Measurements from ENCODE around the gene NPTX1.

NPTX1 gene

GRCh38 chr17:80452173-80452915 lies 24.1 kb downstream of the NPTX1 start:
- Histone ChIP-seq H3K9me3 (ENCODE audit: control insufficient read depth in 2 of 2, low read length in 2 of 2) (no peaks in the 10 kb centered on the region), H3K4me1 (ENCODE audit: control insufficient read depth in 2 of 2, insufficient read depth in 2 of 2, low read length in 2 of 2) (peaks cover 6 to 7% of the 10 kb centered on the region in 2 donors), H3K9ac (ENCODE audit: low read depth in 1 of 2, low read length in 2 of 2) (no peak overlapping the region), H3K36me3 (ENCODE audit: control insufficient read depth in 2 of 2, insufficient read depth in 2 of 2, low read length in 2 of 2) (no peaks in the 10 kb centered on the region), H3K4me3 (ENCODE audit: low read length in 2 of 2) (no peak overlapping the region), H3K27me3 (ENCODE audit: control insufficient read depth in 2 of 2, insufficient read depth in 2 of 2, low read length in 2 of 2) (no peaks in the 10 kb centered on the region), H3K27ac (ENCODE audit: low read depth in 2 of 2, low read length in 2 of 2) (no peak overlapping the region)

DNA sequence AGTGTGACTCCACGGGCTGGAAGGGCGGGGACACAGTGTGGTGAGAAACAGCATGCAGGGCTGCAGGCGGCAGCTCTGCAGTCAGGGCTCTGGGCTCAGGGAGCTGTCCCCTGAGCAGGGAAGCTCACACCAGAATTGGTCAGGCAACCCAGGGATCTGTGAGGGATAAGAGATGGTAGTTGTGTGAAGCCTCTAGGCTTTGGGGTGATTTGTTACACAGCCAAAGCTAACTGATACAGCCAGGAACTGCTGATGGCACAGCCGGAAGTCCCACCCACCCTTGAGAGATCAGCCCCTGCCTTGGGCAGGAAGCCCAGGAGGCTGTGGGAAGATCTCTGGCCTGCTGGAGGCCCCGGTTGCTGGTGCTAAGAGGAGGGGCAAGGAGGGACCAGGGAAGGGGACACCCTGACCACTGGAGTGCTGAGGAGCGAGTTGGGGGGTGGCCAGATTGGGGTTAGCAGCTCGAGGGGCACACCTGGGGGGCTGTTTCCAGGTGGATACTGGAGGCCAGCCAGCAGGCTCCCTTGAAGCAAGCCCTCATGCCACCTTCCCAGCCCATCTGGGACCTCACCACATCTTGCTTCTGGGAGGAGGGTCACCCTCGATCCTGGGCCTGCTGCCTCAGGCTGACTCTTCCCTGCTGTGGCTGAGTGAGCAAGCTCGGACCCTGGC lies 25.2 kb downstream of the NPTX1 start:
- H3K27ac ChIP-seq (ENCODE audit: low read depth in 2 of 2, low read length in 2 of 2), result no peak overlapping the region
- no peak overlapping the region for H3K9ac ChIP-seq (ENCODE audit: low read depth in 1 of 2, low read length in 2 of 2)

DNA sequence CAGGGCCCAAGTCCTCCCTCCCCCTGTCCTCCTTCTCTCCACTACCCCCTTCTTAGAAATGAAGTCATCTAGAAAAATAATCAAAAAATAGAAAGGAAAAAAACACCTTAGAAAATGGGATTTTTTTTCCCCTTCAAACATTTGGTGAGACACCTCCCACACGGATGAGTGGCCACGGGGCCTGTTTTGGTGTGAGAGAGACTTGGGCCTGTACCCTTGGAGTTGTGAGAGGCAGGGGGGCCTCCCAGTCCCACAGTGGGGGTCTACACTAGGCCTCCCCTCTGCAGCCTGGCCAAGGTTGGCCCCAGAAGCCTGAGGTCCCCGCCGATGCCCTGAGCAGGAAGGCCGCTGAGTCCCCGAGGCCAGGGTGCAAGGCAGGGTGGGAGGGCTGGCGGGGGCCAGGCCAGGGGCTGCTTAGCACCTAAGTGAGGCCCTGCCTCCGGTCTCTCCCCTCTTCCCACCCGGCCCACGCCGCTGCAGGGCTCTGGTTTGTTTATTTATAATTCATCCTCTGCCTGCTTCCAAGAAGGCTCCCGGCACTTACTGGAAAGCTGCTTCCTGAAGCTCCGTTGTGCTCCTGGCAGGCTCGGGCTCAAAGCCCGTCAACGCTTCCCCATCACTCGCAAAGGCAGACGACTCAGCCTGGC lies 26.4 kb downstream of the NPTX1 start:
- no peaks in the 10 kb centered on the region for H3K36me3 ChIP-seq (ENCODE audit: control insufficient read depth in 2 of 2, insufficient read depth in 2 of 2, low read length in 2 of 2)
- H3K27me3 ChIP-seq (ENCODE audit: control insufficient read depth in 2 of 2, insufficient read depth in 2 of 2, low read length in 2 of 2), result no peaks in the 10 kb centered on the region
- no peak overlapping the region for H3K9ac ChIP-seq (ENCODE audit: low read depth in 1 of 2, low read length in 2 of 2)
- H3K4me1 ChIP-seq (ENCODE audit: control insufficient read depth in 2 of 2, insufficient read depth in 2 of 2, low read length in 2 of 2), result peaks cover 6 to 7% of the 10 kb centered on the region in 2 donors
- H3K27ac ChIP-seq (ENCODE audit: low read depth in 2 of 2, low read length in 2 of 2), result no peak overlapping the region
- no peak overlapping the region for H3K4me3 ChIP-seq (ENCODE audit: low read length in 2 of 2)
- no peaks in the 10 kb centered on the region for H3K9me3 ChIP-seq (ENCODE audit: control insufficient read depth in 2 of 2, low read length in 2 of 2)

More for the DNA sequence above, 25.2 kb downstream of the NPTX1 start:
- H3K27me3 ChIP-seq (ENCODE audit: control insufficient read depth in 2 of 2, insufficient read depth in 2 of 2, low read length in 2 of 2), result no peaks in the 10 kb centered on the region
- H3K4me3 ChIP-seq (ENCODE audit: low read length in 2 of 2), result no peak overlapping the region
- H3K36me3 ChIP-seq (ENCODE audit: control insufficient read depth in 2 of 2, insufficient read depth in 2 of 2, low read length in 2 of 2), result no peaks in the 10 kb centered on the region
- no peaks in the 10 kb centered on the region for H3K9me3 ChIP-seq (ENCODE audit: control insufficient read depth in 2 of 2, low read length in 2 of 2)
- H3K4me1 ChIP-seq (ENCODE audit: control insufficient read depth in 2 of 2, insufficient read depth in 2 of 2, low read length in 2 of 2), result peaks cover 6 to 7% of the 10 kb centered on the region in 2 donors

DNA sequence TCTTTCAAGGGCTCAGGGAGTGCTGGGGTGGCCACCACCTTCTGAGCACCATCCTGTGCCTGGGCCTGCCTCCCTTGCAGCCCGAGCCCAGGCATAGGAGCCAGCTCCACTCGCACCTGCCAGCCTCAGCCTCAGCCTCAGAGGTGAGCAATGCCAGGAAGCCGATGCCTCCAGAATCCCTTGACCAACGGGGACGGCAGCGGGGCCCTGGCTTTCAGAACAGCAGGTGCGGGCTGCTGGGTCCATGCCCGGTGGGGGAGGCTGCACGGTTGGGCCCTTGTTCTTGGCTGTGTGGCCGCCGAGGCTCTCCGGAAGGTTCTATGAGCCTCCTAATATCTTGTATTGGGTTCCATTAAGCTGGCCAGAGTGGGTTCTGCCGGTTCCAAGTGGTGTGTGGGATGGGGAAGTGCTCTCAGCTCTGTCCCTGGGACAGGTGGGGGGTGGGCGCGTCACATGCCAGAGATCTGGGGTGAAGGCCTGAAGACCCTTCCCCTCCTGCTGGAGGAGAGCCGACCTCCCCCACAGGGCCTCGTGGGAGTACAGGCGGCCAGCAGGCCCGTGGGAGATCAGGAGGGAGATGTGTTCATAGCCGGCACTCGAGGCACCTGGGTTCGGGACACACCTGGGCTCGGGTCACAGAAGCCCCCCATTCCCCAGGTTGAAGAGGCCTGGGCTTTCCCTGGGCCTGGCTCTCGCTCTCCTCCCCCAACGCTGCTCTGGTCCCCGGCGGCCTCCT lies 27.0 kb downstream of the NPTX1 start:
- no peaks in the 10 kb centered on the region for H3K27me3 ChIP-seq (ENCODE audit: control insufficient read depth in 2 of 2, insufficient read depth in 2 of 2, low read length in 2 of 2)
- no peak overlapping the region for H3K4me3 ChIP-seq (ENCODE audit: low read length in 2 of 2)
- no peak overlapping the region for H3K9ac ChIP-seq (ENCODE audit: low read depth in 1 of 2, low read length in 2 of 2)
- H3K36me3 ChIP-seq (ENCODE audit: control insufficient read depth in 2 of 2, insufficient read depth in 2 of 2, low read length in 2 of 2), result no peaks in the 10 kb centered on the region
- H3K27ac ChIP-seq (ENCODE audit: low read depth in 2 of 2, low read length in 2 of 2), result no peak overlapping the region
- peaks cover 6 to 7% of the 10 kb centered on the region in 2 donors for H3K4me1 ChIP-seq (ENCODE audit: control insufficient read depth in 2 of 2, insufficient read depth in 2 of 2, low read length in 2 of 2)
- H3K9me3 ChIP-seq (ENCODE audit: control insufficient read depth in 2 of 2, low read length in 2 of 2), result no peaks in the 10 kb centered on the region

GRCh38 chr17:80447790-80448189 lies 28.6 kb downstream of the NPTX1 start:
- Histone ChIP-seq H3K9me3 (ENCODE audit: control insufficient read depth in 2 of 2, low read length in 2 of 2) (no peaks in the 10 kb centered on the region), H3K27ac (ENCODE audit: low read depth in 2 of 2, low read length in 2 of 2) (no peak overlapping the region), H3K36me3 (ENCODE audit: control insufficient read depth in 2 of 2, insufficient read depth in 2 of 2, low read length in 2 of 2) (no peaks in the 10 kb centered on the region), H3K9ac (ENCODE audit: low read depth in 1 of 2, low read length in 2 of 2) (no peak overlapping the region), H3K4me1 (ENCODE audit: control insufficient read depth in 2 of 2, insufficient read depth in 2 of 2, low read length in 2 of 2) (no peaks in the 10 kb centered on the region), H3K4me3 (ENCODE audit: low read length in 2 of 2) (no peak overlapping the region), H3K27me3 (ENCODE audit: control insufficient read depth in 2 of 2, insufficient read depth in 2 of 2, low read length in 2 of 2) (no peaks in the 10 kb centered on the region)

- no peak overlapping the region for H3K9ac ChIP-seq (ENCODE audit: low read depth in 1 of 2, low read length in 2 of 2)
- H3K27me3 ChIP-seq (ENCODE audit: control insufficient read depth in 2 of 2, insufficient read depth in 2 of 2, low read length in 2 of 2), result no peaks in the 10 kb centered on the region
- H3K27ac ChIP-seq (ENCODE audit: low read depth in 2 of 2, low read length in 2 of 2), result no peak overlapping the region
- no peaks in the 10 kb centered on the region for H3K4me1 ChIP-seq (ENCODE audit: control insufficient read depth in 2 of 2, insufficient read depth in 2 of 2, low read length in 2 of 2)
- no peak overlapping the region for H3K4me3 ChIP-seq (ENCODE audit: low read length in 2 of 2)
- H3K9me3 ChIP-seq (ENCODE audit: control insufficient read depth in 2 of 2, low read length in 2 of 2), result no peaks in the 10 kb centered on the region
- H3K36me3 ChIP-seq (ENCODE audit: control insufficient read depth in 2 of 2, insufficient read depth in 2 of 2, low read length in 2 of 2), result no peaks in the 10 kb centered on the region
These were observed 29.6 kb downstream of the NPTX1 start for GRCh38 chr17:80446645-80447405.

- Histone ChIP-seq H3K4me3 (ENCODE audit: low read length in 2 of 2) (no peak overlapping the region), H3K4me1 (ENCODE audit: control insufficient read depth in 2 of 2, insufficient read depth in 2 of 2, low read length in 2 of 2) (no peaks in the 10 kb centered on the region), H3K27ac (ENCODE audit: low read depth in 2 of 2, low read length in 2 of 2) (no peak overlapping the region), H3K9me3 (ENCODE audit: control insufficient read depth in 2 of 2, low read length in 2 of 2) (no peaks in the 10 kb centered on the region), H3K27me3 (ENCODE audit: control insufficient read depth in 2 of 2, insufficient read depth in 2 of 2, low read length in 2 of 2) (no peaks in the 10 kb centered on the region), H3K9ac (ENCODE audit: low read depth in 1 of 2, low read length in 2 of 2) (no peak overlapping the region), H3K36me3 (ENCODE audit: control insufficient read depth in 2 of 2, insufficient read depth in 2 of 2, low read length in 2 of 2) (no peaks in the 10 kb centered on the region)
These were observed 30.7 kb downstream of the NPTX1 start for GRCh38 chr17:80445726-80446110.

DNA sequence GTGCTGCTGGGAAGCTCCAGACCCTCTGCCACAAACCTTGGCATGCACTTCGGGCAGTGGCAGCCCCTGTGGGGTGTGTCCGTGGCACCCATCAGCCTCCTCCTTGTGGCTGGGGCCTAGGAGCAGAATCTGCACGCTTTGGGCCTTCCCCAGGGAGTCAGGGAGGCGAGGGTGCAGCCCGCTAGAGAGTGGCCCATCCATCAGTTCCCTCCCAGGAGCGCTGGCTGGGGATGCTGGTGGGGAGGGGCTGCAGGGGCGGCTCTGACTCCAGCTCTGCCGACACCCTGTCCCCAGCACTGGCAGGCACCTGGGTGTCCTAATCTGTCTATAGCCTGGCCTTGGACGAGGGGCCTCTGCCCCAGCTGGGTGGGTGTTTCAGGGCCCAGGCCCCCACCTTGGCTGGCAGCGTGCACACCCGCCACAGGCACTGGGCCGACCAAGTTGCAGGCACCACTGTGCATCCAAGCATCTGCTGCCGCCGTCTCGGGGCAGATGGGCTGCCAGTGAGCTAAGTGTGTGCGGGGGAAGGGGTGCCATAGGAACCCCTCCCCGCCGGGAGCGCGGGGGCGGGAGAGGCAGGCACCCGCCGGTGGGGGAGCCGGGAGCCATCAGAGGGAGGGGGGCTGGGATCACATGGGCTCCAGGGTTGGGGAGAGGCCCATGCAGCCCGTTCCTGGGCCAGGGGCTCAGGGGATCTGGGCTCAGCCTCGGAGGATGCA lies 31.2 kb downstream of the NPTX1 start:
- Histone ChIP-seq H3K9ac (ENCODE audit: low read depth in 1 of 2, low read length in 2 of 2) (no peak overlapping the region), H3K27me3 (ENCODE audit: control insufficient read depth in 2 of 2, insufficient read depth in 2 of 2, low read length in 2 of 2) (no peaks in the 10 kb centered on the region)

GRCh38 chr17:80444644-80444979 lies 31.8 kb downstream of the NPTX1 start:
- Histone ChIP-seq H3K9ac (ENCODE audit: low read depth in 1 of 2, low read length in 2 of 2) (no peak overlapping the region), H3K9me3 (ENCODE audit: control insufficient read depth in 2 of 2, low read length in 2 of 2) (no peaks in the 10 kb centered on the region), H3K4me3 (ENCODE audit: low read length in 2 of 2) (no peak overlapping the region), H3K4me1 (ENCODE audit: control insufficient read depth in 2 of 2, insufficient read depth in 2 of 2, low read length in 2 of 2) (no peaks in the 10 kb centered on the region), H3K27me3 (ENCODE audit: control insufficient read depth in 2 of 2, insufficient read depth in 2 of 2, low read length in 2 of 2) (no peaks in the 10 kb centered on the region), H3K36me3 (ENCODE audit: control insufficient read depth in 2 of 2, insufficient read depth in 2 of 2, low read length in 2 of 2) (no peaks in the 10 kb centered on the region), H3K27ac (ENCODE audit: low read depth in 2 of 2, low read length in 2 of 2) (no peak overlapping the region)

More for the DNA sequence above, 31.2 kb downstream of the NPTX1 start:
- Histone ChIP-seq H3K27ac (ENCODE audit: low read depth in 2 of 2, low read length in 2 of 2) (no peak overlapping the region), H3K4me1 (ENCODE audit: control insufficient read depth in 2 of 2, insufficient read depth in 2 of 2, low read length in 2 of 2) (no peaks in the 10 kb centered on the region), H3K36me3 (ENCODE audit: control insufficient read depth in 2 of 2, insufficient read depth in 2 of 2, low read length in 2 of 2) (no peaks in the 10 kb centered on the region), H3K9me3 (ENCODE audit: control insufficient read depth in 2 of 2, low read length in 2 of 2) (no peaks in the 10 kb centered on the region), H3K4me3 (ENCODE audit: low read length in 2 of 2) (no peak overlapping the region)

All from mucosa of rectum (tissue), 2 donors.